CD4-positive, alpha-beta T cell treated with Interleukin-4 for 4 hours (primary cell): ENCODE measurements around the gene WDR73.
A peak's percentile ranks its signal among the peaks of the same experiment; 100 is the strongest.

Experiments used
- DNase-seq: peaks from one replicate; pipeline ENCODE4 v3.0.0-alpha.2; 2020

WDR73 gene

DNA sequence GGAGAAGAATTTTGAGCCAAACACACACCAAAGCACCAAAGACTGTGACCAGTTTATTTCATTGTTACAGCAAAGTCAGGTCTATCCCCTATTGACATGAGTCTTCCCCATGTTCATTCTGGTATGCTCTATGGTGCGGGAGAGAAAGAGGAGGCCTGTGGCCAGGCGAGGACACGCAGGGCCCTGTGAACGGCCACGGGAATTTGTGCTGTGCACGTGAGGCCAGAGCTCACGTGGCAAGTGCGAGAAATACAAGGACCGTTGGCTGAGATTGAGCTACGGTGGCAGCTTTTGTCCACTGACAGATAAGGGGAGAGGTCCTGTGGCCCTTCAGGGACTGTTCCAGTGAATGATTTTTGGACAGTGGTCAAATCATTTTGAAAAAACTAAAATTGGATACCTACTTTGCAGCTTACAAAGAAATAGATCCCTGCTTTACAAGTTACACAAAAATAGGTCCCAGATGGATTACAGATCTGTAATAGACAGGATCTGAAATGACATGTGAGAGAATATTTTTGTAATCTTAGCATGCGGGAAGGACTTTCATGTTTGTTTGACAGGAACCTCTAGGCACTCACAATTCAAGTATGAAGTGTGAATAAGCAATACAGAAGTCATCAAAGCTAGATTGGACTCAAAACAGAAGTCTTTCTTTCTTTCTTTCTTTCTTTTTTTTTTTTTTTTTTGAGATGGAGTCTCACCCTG is 44.1 kb downstream of the WDR73 start:
- DNase-seq: no peak

- DNase-seq: no peak
Measured at GRCh38 chr15:84608707-84609284, 45.3 kb downstream of the WDR73 start.

DNA sequence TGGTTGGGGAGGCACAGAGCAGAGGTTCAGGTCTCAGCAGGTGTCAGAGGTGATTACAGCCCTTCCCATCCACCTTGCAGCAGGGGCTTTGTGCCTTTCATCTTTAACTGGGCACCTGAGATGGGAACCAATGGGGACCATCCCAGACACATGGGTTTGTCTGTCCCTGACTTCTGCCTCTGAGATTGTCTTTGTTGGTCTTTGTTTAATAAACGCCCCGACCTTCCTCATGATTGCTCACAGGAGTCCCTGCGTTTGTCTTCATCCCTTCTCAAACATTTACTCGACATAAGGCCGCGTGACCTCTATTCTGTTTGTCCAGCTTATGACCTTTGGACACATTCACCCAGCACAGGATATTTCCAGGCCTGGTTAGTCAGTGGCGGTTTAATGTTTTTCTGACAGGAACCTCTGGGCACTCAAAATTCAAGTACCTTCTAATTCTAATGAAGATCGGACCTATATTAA is 47.4 kb downstream of the WDR73 start:
- no peak for DNase-seq

GRCh38 chr15:84605554-84605882 is 48.6 kb downstream of the WDR73 start:
- DNase-seq: no peak

GRCh38 chr15:84604826-84605553 is 49.1 kb downstream of the WDR73 start:
- peak; percentile 59 for DNase-seq

- no peak for DNase-seq
Measured at GRCh38 chr15:84603630-84604379, 50.3 kb downstream of the WDR73 start.

- DNase-seq: no peak
Measured at GRCh38 chr15:84601555-84601838, 52.6 kb downstream of the WDR73 start.

GRCh38 chr15:84600687-84601554 is 53.2 kb downstream of the WDR73 start, which contains the start of gene ZSCAN2:
TSS of gene ZSCAN2 (plus strand) at chr15:84601009. CDS start at chr15:84603928, 2,919 bp downstream.
- DNase-seq: peak; percentile 89

DNA sequence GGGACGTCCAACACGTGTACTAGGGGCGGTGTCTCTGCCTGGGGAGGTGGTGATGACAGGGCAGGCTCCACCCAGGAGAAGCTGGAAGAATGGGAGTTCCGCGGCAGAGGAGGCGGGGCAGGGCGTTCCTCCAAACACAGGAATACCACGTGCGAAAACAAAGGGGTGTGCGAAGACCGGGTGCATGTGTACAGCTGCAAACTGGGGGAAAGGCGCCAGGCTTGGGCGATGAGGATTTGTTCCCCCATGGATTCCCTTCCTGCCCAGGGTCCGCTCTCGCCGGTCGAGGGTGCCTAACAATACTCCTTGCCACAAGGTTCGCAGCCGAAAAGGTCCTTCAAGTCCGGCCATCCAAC is 53.8 kb downstream of the WDR73 start:
- peak; percentile 59 for DNase-seq

- no peak for DNase-seq
Measured at GRCh38 chr15:84599906-84600305, 54.2 kb downstream of the WDR73 start.

- peak; percentile 20 for DNase-seq
Measured at GRCh38 chr15:84598993-84599392, 55.1 kb downstream of the WDR73 start.

GRCh38 chr15:84598250-84598649 is 55.8 kb downstream of the WDR73 start:
- DNase-seq: peak; percentile 71

DNA sequence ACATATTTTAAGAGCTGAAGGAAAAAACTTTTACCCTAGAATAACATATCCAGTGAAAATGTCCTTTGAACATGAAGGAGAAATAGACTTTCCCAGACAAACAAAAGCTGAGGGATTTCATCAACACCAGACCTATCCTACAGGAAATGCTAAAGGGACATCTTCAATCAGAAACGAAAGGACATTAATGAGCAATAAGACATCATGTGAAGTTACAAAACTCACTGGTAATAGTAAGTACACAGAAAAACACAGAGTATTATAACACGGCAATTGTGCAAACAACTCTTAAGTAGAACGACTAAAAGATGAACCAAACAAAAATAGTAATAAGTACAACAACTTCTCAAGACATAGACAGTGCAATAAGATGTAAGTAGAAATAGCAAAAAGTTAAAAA is 56.8 kb downstream of the WDR73 start:
- DNase-seq: no peak

GRCh38 chr15:84595660-84596059 is 58.4 kb downstream of the WDR73 start:
- no peak for DNase-seq

DNA sequence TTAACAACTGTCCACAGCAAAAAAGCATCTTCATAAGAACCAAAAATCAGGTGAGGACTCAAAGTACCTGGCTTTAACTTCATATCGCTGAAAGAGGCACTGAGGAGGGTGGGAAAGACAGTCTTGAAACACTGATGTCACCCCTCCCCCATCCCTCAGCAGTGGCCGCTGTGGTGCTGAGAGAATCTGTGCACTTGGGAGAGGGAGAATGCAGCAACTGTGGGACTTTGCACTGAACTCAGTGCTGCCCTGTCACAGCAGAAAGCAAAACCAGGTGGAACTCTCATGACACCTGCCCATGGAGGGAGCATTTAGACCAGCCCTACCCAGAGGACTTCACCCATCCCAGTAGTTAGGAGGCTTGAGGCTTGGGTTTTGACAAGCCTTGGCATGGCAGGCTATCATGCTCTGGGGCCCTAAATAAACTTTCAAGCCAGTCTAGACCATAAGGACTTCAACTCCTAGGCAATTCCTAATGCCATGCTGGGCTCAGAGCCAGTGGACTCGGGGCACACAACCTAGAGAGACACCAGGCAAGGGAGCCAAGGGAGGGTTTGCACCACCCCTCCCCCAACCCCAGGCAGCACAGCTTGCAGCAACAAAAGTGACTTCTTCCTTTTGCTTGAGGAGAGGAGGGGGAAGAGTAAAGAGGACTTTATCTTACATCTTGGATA is 59.3 kb downstream of the WDR73 start:
- DNase-seq: no peak

DNA sequence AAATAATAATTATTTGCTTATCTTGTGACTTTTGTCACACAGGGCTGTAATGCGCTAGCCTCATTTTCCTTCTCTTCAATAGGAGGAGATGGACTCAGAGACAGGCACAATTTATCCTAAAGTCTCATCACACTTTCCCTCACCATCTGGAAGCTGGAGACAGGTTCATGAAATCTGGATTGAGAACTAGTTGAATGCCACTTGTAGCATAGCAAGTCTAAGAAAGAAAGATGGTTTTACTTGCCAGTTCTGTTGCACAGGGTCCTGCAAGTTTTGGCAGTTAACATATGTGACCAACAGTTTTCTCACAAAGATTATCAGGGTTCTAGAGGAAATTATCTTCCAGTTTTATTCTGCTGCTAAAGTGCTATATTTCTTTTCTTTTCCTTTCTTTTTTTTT is 62.3 kb downstream of the WDR73 start:
- no peak for DNase-seq

GRCh38 chr15:84590406-84590805 is 63.7 kb downstream of the WDR73 start:
- no peak for DNase-seq
